H9 (cell line): ENCODE results near the gene SYT9. TPM values are rescaled to one million over a fixed set of nuclear protein-coding genes. Genes with fewer than 3 reads are reported as not detected.

Source experiments
- DNase-seq: peaks from one replicate; pipeline ENCODE4 v3.0.0-alpha.2; 2017
- H2AFZ ChIP-seq: one replicate; pipeline ENCODE4 v1.6.1; 2013; ENCODE audit warnings: mild to moderate bottlenecking, low read length, control low read depth, moderate library complexity
- H2AK5ac ChIP-seq: 2 replicates; pipeline ENCODE4 v1.6.1; 2013; ENCODE audit warnings: low read length, control low read depth, mixed read lengths; ENCODE audit not compliant: insufficient read length
- H2BK120ac ChIP-seq: one replicate; pipeline ENCODE4 v1.6.1; 2013; ENCODE audit warnings: low read depth, mild to moderate bottlenecking, low read length, control low read depth, inconsistent platforms; ENCODE audit not compliant: poor library complexity, severe bottlenecking
- H2BK12ac ChIP-seq: 2 replicates; pipeline ENCODE4 v1.6.1; 2013; ENCODE audit warnings: low read length, control low read depth, mixed read lengths, low read depth; ENCODE audit not compliant: insufficient read length
- H2BK15ac ChIP-seq: 2 replicates; pipeline ENCODE4 v1.6.1; 2013; ENCODE audit warnings: low read depth, low read length, control low read depth
- H2BK20ac ChIP-seq: one replicate; pipeline ENCODE4 v1.6.1; 2013; ENCODE audit warnings: low read depth, mild to moderate bottlenecking, low read length, control low read depth, inconsistent platforms; ENCODE audit not compliant: poor library complexity, severe bottlenecking
- H2BK5ac ChIP-seq: 2 replicates; pipeline ENCODE4 v1.6.1; 2013; ENCODE audit warnings: low read length, control low read depth, mixed read lengths; ENCODE audit not compliant: insufficient read length
- H3K14ac ChIP-seq: 2 replicates; pipeline ENCODE4 v1.6.1; 2013; ENCODE audit warnings: low read length, control low read depth; ENCODE audit not compliant: insufficient read depth
- H3K18ac ChIP-seq: 2 replicates; pipeline ENCODE4 v1.6.1; 2013; ENCODE audit warnings: low read depth, mild to moderate bottlenecking, mixed read lengths, low read length, control low read depth; ENCODE audit not compliant: insufficient read length
- H3K23ac ChIP-seq: 2 replicates; pipeline ENCODE4 v1.6.1; 2013; ENCODE audit warnings: low read length, control low read depth, mixed read lengths, low read depth; ENCODE audit not compliant: insufficient read length
- H3K23me2 ChIP-seq: 2 replicates; pipeline ENCODE4 v1.6.1; 2013; ENCODE audit warnings: low read depth, mild to moderate bottlenecking, mixed read lengths, low read length, control low read depth; ENCODE audit not compliant: insufficient read length, poor library complexity, severe bottlenecking
- H3K27ac ChIP-seq: 2 replicates; pipeline ENCODE4 v1.5.1; 2013; ENCODE audit warnings: low read length, control low read depth, mixed read lengths, low read depth; ENCODE audit not compliant: insufficient read length
- H3K27me3 ChIP-seq: 2 replicates; pipeline ENCODE4 v1.6.1; 2013; ENCODE audit warnings: low read length, control low read depth, inconsistent platforms; ENCODE audit not compliant: insufficient read depth
- H3K4ac ChIP-seq: 2 replicates; pipeline ENCODE4 v1.6.1; 2013; ENCODE audit warnings: low read depth, mild to moderate bottlenecking, control low read depth, inconsistent platforms, low read length, moderate library complexity
- H3K4me1 ChIP-seq: 2 replicates; pipeline ENCODE4 v1.6.1; 2013; ENCODE audit warnings: low read length, control low read depth, inconsistent platforms; ENCODE audit not compliant: insufficient read depth
- H3K4me2 ChIP-seq: 2 replicates; pipeline ENCODE4 v1.6.1; 2013; ENCODE audit warnings: low read length, control low read depth, mixed read lengths; ENCODE audit not compliant: insufficient read length, insufficient read depth
- H3K56ac ChIP-seq: 2 replicates; pipeline ENCODE4 v1.6.1; 2013; ENCODE audit warnings: low read depth, mild to moderate bottlenecking, mixed read lengths, low read length, control low read depth; ENCODE audit not compliant: insufficient read length
- H3K79me1 ChIP-seq: 2 replicates; pipeline ENCODE4 v1.6.1; 2013; ENCODE audit warnings: low read depth, mild to moderate bottlenecking, moderate library complexity, low read length, control low read depth, inconsistent platforms; ENCODE audit not compliant: insufficient read depth, poor library complexity, severe bottlenecking
- H3K79me2 ChIP-seq: 2 replicates; pipeline ENCODE4 v1.6.1; 2013; ENCODE audit warnings: low read length, control low read depth, inconsistent platforms; ENCODE audit not compliant: insufficient read depth
- H3K9ac ChIP-seq: 2 replicates; pipeline ENCODE4 v1.6.1; 2013; ENCODE audit warnings: low read length, control low read depth, mixed read lengths; ENCODE audit not compliant: insufficient read length; ENCODE audit errors: extremely low read depth
- H3K9me3 ChIP-seq: one replicate; pipeline ENCODE4 v1.6.1; 2013; ENCODE audit warnings: low read depth, low read length, inconsistent platforms; ENCODE audit not compliant: control insufficient read depth
- H3T11ph ChIP-seq: one replicate; pipeline ENCODE4 v1.6.1; 2013; ENCODE audit warnings: mild to moderate bottlenecking, low read length, control low read depth, inconsistent platforms
- H4K20me1 ChIP-seq: one replicate; pipeline ENCODE4 v1.6.1; 2013; ENCODE audit not compliant: control insufficient read depth, insufficient read length, insufficient read depth
- H4K5ac ChIP-seq: 2 replicates; pipeline ENCODE4 v1.6.1; 2013; ENCODE audit warnings: low read depth, mild to moderate bottlenecking, mixed read lengths, low read length, control low read depth; ENCODE audit not compliant: insufficient read length
- H4K8ac ChIP-seq: replicated peaks from 2 replicates; pipeline ENCODE4 v1.6.1; 2013; ENCODE audit warnings: low read length, control low read depth, mixed read lengths, low read depth; ENCODE audit not compliant: insufficient read length
- H4K91ac ChIP-seq: 2 replicates; pipeline ENCODE4 v1.6.1; 2013; ENCODE audit warnings: low read depth, mild to moderate bottlenecking, moderate library complexity, mixed read lengths, low read length, control low read depth; ENCODE audit not compliant: insufficient read length
- H3K27ac Mint-ChIP-seq, 3 experiments: 2 replicates in 2 of 3; 3 replicates in 1 of 3; pipeline ENCODE4 v1.8.0; 2020 to 2021; ENCODE audit warnings: mixed read lengths in 3 of 3, mild to moderate bottlenecking in 1 of 3, moderate library complexity in 1 of 3
- H3K27me3 Mint-ChIP-seq: 2 replicates; pipeline ENCODE4 v1.8.0; 2021; ENCODE audit warnings: low read depth, mild to moderate bottlenecking, moderate library complexity, mixed read lengths
- H3K36me3 Mint-ChIP-seq, 3 experiments: 2 replicates in 2 of 3; 3 replicates in 1 of 3; pipeline ENCODE4 v1.8.0; 2020 to 2021; ENCODE audit warnings: low read depth in 3 of 3, mixed read lengths in 3 of 3; ENCODE audit not compliant: insufficient read depth in 1 of 3
- H3K4me1 Mint-ChIP-seq, 2 experiments: 2 replicates each; pipeline ENCODE4 v1.8.0; 2020; ENCODE audit warnings: mixed read lengths in 2 of 2
- H3K4me3 Mint-ChIP-seq, 2 experiments: 2 replicates in 1 of 2; 3 replicates in 1 of 2; pipeline ENCODE4 v1.8.0; 2020 to 2021; ENCODE audit warnings: mild to moderate bottlenecking in 2 of 2, mixed read lengths in 2 of 2, moderate library complexity in 1 of 2
- H3K9me3 Mint-ChIP-seq, 2 experiments: 2 replicates in 1 of 2; 3 replicates in 1 of 2; pipeline ENCODE4 v1.8.0; 2020; ENCODE audit warnings: mild to moderate bottlenecking in 2 of 2, mixed read lengths in 2 of 2, moderate library complexity in 1 of 2
- WGBS: extraction: QIAGEN DNeasy Blood & Tissue Kit; methylation state at CpG from one replicate; pipeline ENCODE4 v1.1.7; 2013; ENCODE audit warnings: missing lambda C conversion rate, low lambda C conversion rate, mixed read lengths; ENCODE audit not compliant: insufficient read length; ENCODE audit errors: extremely low coverage; 5-methylcytosine and 5-hydroxymethylcytosine counted together
- total RNA-seq: library from RNA; stranded (reverse); gene quantifications from 2 replicates; pipeline ENCODE4 v1.2.1, GENCODE V29; 2021
- TF ChIP-seq, protein P1 (sequence below): fragments of 200-600 bp; sonication (generic); conservative IDR thresholded peaks from 3 replicates; pipeline ENCODE4 v1.8.0; 2021; ENCODE audit warnings: antibody characterized with exemption, mild to moderate bottlenecking

SYT9 gene
- total RNA-seq, 1 experiment from 2014 or later, result 0.63 TPM

DNA sequence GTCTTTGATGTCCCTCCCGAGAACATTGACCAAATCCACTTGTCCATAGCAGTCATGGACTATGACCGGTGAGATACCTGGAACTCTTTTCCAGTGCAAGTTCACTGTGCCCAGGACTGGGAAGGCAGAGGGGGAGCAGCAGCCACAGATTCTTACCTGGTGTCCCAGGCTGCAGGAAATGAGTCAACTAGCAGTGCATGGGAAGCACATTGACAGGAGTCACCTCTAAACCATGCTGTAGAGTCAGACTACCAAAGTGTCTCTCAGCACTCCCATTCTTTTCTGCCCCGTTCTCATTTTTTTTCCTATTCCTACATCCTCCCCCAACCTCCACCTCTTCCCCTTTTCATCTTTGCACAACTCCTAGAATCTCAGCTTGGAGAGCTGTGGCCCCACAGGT lies 166.4 kb downstream of the SYT9 start:
- no CpG with 5 or more reads among the region's 3 CpGs for WGBS
- H3K4me2 ChIP-seq, result no peak overlapping the region

More for the DNA sequence above, 166.4 kb downstream of the SYT9 start:
- Histone ChIP-seq H3K27ac (no peak overlapping the region), H4K20me1 (no peaks in the 10 kb centered on the region), H3T11ph (no peak overlapping the region), H2AK5ac (no peak overlapping the region), H4K5ac (no peak overlapping the region), H3K23ac (no peak overlapping the region), H3K18ac (no peak overlapping the region), H3K4ac (no peak overlapping the region), H3K23me2 (no peaks in the 10 kb centered on the region), H2AFZ (no peak overlapping the region), H3K27me3 (no peaks in the 10 kb centered on the region; the same call in 1 of the 2 replicates), H2BK15ac (no peak overlapping the region), H3K9me3 (no peaks in the 10 kb centered on the region), H4K91ac (no peak overlapping the region), H4K8ac (no peak overlapping the region), H3K4me1 (peaks cover 15% of the 10 kb centered on the region; the same call in 1 of the 2 replicates), H3K9ac (no peak overlapping the region), H3K56ac (no peak overlapping the region), H2BK5ac (no peak overlapping the region), H2BK12ac (no peak overlapping the region), H2BK120ac (no peak overlapping the region), H3K79me1 (no peaks in the 10 kb centered on the region), H3K79me2 (no peaks in the 10 kb centered on the region), H3K14ac (no peak overlapping the region), H2BK20ac (no peak overlapping the region)
- H3K36me3 Mint-ChIP-seq, result no peaks in the 10 kb centered on the region; a peak in 1 of 7 replicates
- H3K4me1 Mint-ChIP-seq, result peaks cover 29 to 34% of the 10 kb centered on the region in 2 experiments
- H3K9me3 Mint-ChIP-seq, result no peaks in the 10 kb centered on the region
- peak overlapping the region in 1 of 3 experiments; percentile 52; a peak in 3 of 7 replicates for H3K27ac Mint-ChIP-seq
- H3K4me3 Mint-ChIP-seq, result no peak overlapping the region
- TF ChIP-seq, protein P1, sequence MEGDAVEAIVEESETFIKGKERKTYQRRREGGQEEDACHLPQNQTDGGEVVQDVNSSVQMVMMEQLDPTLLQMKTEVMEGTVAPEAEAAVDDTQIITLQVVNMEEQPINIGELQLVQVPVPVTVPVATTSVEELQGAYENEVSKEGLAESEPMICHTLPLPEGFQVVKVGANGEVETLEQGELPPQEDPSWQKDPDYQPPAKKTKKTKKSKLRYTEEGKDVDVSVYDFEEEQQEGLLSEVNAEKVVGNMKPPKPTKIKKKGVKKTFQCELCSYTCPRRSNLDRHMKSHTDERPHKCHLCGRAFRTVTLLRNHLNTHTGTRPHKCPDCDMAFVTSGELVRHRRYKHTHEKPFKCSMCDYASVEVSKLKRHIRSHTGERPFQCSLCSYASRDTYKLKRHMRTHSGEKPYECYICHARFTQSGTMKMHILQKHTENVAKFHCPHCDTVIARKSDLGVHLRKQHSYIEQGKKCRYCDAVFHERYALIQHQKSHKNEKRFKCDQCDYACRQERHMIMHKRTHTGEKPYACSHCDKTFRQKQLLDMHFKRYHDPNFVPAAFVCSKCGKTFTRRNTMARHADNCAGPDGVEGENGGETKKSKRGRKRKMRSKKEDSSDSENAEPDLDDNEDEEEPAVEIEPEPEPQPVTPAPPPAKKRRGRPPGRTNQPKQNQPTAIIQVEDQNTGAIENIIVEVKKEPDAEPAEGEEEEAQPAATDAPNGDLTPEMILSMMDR, result no peak
- no peaks in the 10 kb centered on the region; the same call in 1 of the 2 replicates for H3K27me3 Mint-ChIP-seq
- no peak for DNase-seq
